Immature natural killer cell (primary cell): ENCODE data around the gene NOBOX. TPM values are rescaled to one million over a fixed set of nuclear protein-coding genes. Genes with fewer than 3 reads are reported as not detected.

Experiments used
- DNase-seq, 3 donors: peaks; one replicate each; pipeline ENCODE4 v3.0.0; 2022; ENCODE audit warnings: mixed read lengths in 1 of 3
- H3K27ac Mint-ChIP-seq, 6 donors: one replicate each; pipeline ENCODE4 v1.8.0; 2020; ENCODE audit warnings: mixed read lengths in 6 of 6, mild to moderate bottlenecking in 5 of 6, inconsistent platforms in 4 of 6, moderate library complexity in 3 of 6
- H3K27me3 Mint-ChIP-seq, 3 donors: one replicate each; pipeline ENCODE4 v1.8.0; 2020 to 2021; ENCODE audit warnings: low read depth in 3 of 3, mild to moderate bottlenecking in 3 of 3, mixed read lengths in 3 of 3, moderate library complexity in 3 of 3, inconsistent platforms in 1 of 3
- H3K36me3 Mint-ChIP-seq, 3 donors: one replicate each; pipeline ENCODE4 v1.8.0; 2020; ENCODE audit warnings: mixed read lengths in 3 of 3, inconsistent platforms in 2 of 3, mild to moderate bottlenecking in 2 of 3
- H3K4me1 Mint-ChIP-seq, 2 donors: one replicate each; pipeline ENCODE4 v1.8.0; 2020; ENCODE audit warnings: inconsistent platforms in 2 of 2, mild to moderate bottlenecking in 2 of 2, mixed read lengths in 2 of 2, moderate library complexity in 1 of 2
- H3K4me3 Mint-ChIP-seq, 5 donors: one replicate each; pipeline ENCODE4 v1.8.0; 2020; ENCODE audit warnings: mild to moderate bottlenecking in 5 of 5, mixed read lengths in 5 of 5, inconsistent platforms in 3 of 5, moderate library complexity in 3 of 5
- H3K9me3 Mint-ChIP-seq, 6 donors: one replicate each; pipeline ENCODE4 v1.8.0; 2020; ENCODE audit warnings: mild to moderate bottlenecking in 6 of 6, mixed read lengths in 6 of 6, inconsistent platforms in 4 of 6, moderate library complexity in 3 of 6
- polyA plus RNA-seq, 3 donors: library from polyadenylated mRNA; unstranded; fragments of 300-500 nt; fragmentation: Illumina TruSeq; gene quantifications; one replicate each; pipeline ENCODE4 v1.2.3, GENCODE V29; 2021

The NOBOX gene
- polyA plus RNA-seq, 3 donors from 2014 or later: not detected

DNA sequence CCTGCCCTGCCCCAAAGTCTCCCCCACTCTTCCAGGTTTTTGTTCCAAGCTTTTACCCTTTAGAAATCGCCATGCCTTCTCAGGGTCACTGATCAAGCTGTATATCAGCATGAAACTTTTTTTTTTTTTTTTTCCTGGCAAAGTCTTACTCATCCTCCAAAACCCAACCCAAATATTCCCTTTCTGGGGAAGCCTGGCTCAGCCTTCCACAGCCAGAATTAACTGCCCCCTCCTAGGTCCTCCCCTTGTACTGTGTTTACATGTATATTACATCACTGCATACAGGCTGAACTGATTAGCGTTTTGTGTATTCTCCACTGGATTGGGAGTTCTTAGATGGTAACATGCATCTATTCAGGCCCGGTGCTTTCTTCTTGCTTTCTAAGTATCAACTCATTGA, 4.6 kb upstream of the NOBOX start:
- Mint-ChIP-seq H3K27ac (no peak overlapping the region), H3K4me3 (no peak overlapping the region), H3K36me3 (no peaks in the 10 kb centered on the region), H3K27me3 (peaks cover 2 to 7% (median 4%) of the 10 kb centered on the region in 3 donors), H3K9me3 (peaks cover 0 to 2% (median 0%) of the 10 kb centered on the region in 6 donors), H3K4me1 (no peaks in the 10 kb centered on the region)
- no peak for DNase-seq

DNA sequence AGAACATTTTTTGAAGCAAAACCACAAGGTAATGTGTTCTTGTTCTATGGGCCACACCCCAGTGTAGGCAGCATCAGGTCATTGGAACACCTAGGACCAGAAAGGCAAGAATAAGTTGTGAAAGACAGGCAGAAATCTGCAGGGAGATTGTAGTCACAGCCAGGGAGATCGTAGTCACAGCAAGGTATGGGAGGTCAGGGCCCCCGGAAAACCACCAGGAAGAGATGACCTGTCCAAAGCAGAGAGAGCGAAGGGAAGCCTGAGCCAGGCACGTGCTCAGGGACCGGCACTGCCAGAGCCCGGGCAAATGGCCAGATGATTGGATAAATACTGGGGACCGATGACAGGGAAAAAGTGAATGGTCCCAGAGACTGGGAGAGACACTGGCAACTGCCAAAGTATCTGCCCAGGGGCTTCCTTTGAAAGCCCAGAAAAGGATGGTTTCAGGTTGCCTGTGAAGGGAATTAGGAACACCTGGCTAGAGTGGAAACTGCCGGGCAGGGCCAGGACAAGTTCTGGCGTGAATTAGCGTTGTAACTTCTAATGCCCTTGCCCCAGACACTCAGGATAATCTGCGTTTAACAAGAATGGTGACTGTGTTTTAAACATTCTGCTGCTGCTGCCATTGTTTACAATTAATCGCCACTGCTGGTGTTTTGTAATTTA, 3.9 kb upstream of the NOBOX start:
- Mint-ChIP-seq H3K4me1 (no peaks in the 10 kb centered on the region), H3K4me3 (no peak overlapping the region), H3K27ac (no peak overlapping the region), H3K27me3 (peaks cover 2 to 7% (median 5%) of the 10 kb centered on the region in 3 donors), H3K9me3 (peaks cover 0 to 2% (median 0%) of the 10 kb centered on the region in 6 donors), H3K36me3 (no peaks in the 10 kb centered on the region)
- no peak for DNase-seq

DNA sequence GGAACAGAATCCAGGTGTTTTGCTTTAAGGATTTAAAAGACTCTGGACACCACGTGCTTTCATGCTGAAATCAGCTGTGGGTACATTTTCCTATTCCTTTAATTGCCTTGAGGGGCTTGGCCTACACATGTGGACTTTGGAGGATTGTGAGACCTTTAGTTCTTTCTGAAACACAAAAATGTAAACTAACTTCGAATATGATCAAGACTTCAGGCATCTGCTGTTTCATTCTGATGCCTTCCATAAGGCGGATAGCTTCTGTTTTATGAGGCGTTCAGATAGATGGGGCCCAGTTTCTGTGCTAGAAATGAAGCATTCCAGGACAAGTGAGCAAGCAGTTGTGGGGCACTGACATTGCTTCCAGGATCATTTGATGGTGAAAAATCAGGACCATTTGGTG, 1.5 kb upstream of the NOBOX start:
- no peaks in the 10 kb centered on the region for H3K4me1 Mint-ChIP-seq
- no peaks in the 10 kb centered on the region for H3K36me3 Mint-ChIP-seq
- H3K9me3 Mint-ChIP-seq: peaks cover 0 to 2% (median 0%) of the 10 kb centered on the region in 6 donors
- peaks cover 2 to 5% (median 2%) of the 10 kb centered on the region in 3 donors for H3K27me3 Mint-ChIP-seq
- no peak overlapping the region for H3K4me3 Mint-ChIP-seq
- H3K27ac Mint-ChIP-seq: no peak overlapping the region
- no peak for DNase-seq

GRCh38 chr7:144403102-144403501, 391 bp downstream of the NOBOX start:
- DNase-seq: no peak
- no peaks in the 10 kb centered on the region for H3K36me3 Mint-ChIP-seq
- H3K4me1 Mint-ChIP-seq: no peaks in the 10 kb centered on the region
- H3K9me3 Mint-ChIP-seq: peaks cover 0 to 2% (median 0%) of the 10 kb centered on the region in 6 donors
- no peak overlapping the region for H3K4me3 Mint-ChIP-seq
- peaks cover 2% of the 10 kb centered on the region in 3 donors for H3K27me3 Mint-ChIP-seq
- no peak overlapping the region for H3K27ac Mint-ChIP-seq

- no peaks in the 10 kb centered on the region for H3K36me3 Mint-ChIP-seq
- H3K9me3 Mint-ChIP-seq: no peaks in the 10 kb centered on the region
- DNase-seq: no peak
- H3K4me3 Mint-ChIP-seq: no peak overlapping the region
- no peak overlapping the region for H3K27ac Mint-ChIP-seq
- no peaks in the 10 kb centered on the region for H3K4me1 Mint-ChIP-seq
- H3K27me3 Mint-ChIP-seq: peaks cover 0 to 2% (median 2%) of the 10 kb centered on the region in 3 donors
These were observed 2.0 kb downstream of the NOBOX start for GRCh38 chr7:144401490-144401889.

- Mint-ChIP-seq H3K27ac (no peak overlapping the region), H3K36me3 (no peaks in the 10 kb centered on the region), H3K4me1 (no peaks in the 10 kb centered on the region), H3K27me3 (peaks cover 0 to 2% (median 0%) of the 10 kb centered on the region in 3 donors), H3K9me3 (no peaks in the 10 kb centered on the region), H3K4me3 (no peak overlapping the region)
- no peak for DNase-seq
These were observed 3.5 kb downstream of the NOBOX start for GRCh38 chr7:144399946-144400345.

GRCh38 chr7:144398911-144399310, 4.6 kb downstream of the NOBOX start:
- DNase-seq: no peak
- no peaks in the 10 kb centered on the region for H3K9me3 Mint-ChIP-seq
- H3K36me3 Mint-ChIP-seq: no peaks in the 10 kb centered on the region
- peaks cover 0 to 2% (median 0%) of the 10 kb centered on the region in 3 donors for H3K27me3 Mint-ChIP-seq
- no peak overlapping the region for H3K4me3 Mint-ChIP-seq
- no peak overlapping the region for H3K27ac Mint-ChIP-seq
- no peaks in the 10 kb centered on the region for H3K4me1 Mint-ChIP-seq

- no peak overlapping the region for H3K4me3 Mint-ChIP-seq
- H3K9me3 Mint-ChIP-seq: no peaks in the 10 kb centered on the region
- no peak for DNase-seq
- no peak overlapping the region for H3K27ac Mint-ChIP-seq
- no peaks in the 10 kb centered on the region for H3K36me3 Mint-ChIP-seq
- no peaks in the 10 kb centered on the region for H3K4me1 Mint-ChIP-seq
- H3K27me3 Mint-ChIP-seq: peaks cover 0 to 2% (median 0%) of the 10 kb centered on the region in 3 donors
These were observed 5.2 kb downstream of the NOBOX start for GRCh38 chr7:144398291-144398690.

- H3K27me3 Mint-ChIP-seq: no peaks in the 10 kb centered on the region
These were observed 6.4 kb downstream of the NOBOX start for GRCh38 chr7:144397086-144397485.

GRCh38 chr7:144391823-144392255, 11.7 kb downstream of the NOBOX start:
- H3K36me3 Mint-ChIP-seq: no peaks in the 10 kb centered on the region
- H3K4me3 Mint-ChIP-seq: peak overlapping the region in 1 of 5 donors; percentile 4
- no peak overlapping the region for H3K27ac Mint-ChIP-seq
- H3K4me1 Mint-ChIP-seq: peaks cover 2 to 6% of the 10 kb centered on the region in 2 donors
- H3K27me3 Mint-ChIP-seq: peaks cover 0 to 3% (median 2%) of the 10 kb centered on the region in 3 donors
- DNase-seq: peak; percentile 22 to 45 (median 37)
- H3K9me3 Mint-ChIP-seq: no peaks in the 10 kb centered on the region

More at GRCh38 chr7:144397086-144397485, 6.4 kb downstream of the NOBOX start:
- Mint-ChIP-seq H3K36me3 (no peaks in the 10 kb centered on the region), H3K27ac (no peak overlapping the region), H3K4me1 (peaks cover 0 to under 1% of the 10 kb centered on the region in 2 donors), H3K4me3 (no peak overlapping the region), H3K9me3 (no peaks in the 10 kb centered on the region)
- no peak for DNase-seq

DNA sequence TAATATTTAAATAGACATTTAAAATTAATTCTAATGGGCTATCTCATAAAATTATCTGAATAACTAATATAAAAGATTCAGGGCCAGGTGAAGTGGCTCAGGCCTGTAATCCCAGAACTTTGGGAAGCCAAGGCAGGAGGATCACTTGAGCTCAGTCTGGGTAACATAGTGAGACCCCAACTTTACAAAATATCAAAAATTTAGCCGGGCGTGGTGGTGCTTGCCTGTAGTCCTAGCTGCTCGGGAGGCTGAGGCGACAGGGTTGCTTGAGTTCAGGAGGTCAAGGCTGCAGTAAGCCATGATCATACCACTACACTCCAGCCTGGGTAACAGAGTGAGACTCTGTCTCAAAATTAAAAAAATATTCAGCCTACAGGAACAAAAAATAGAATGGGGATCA, 12.5 kb downstream of the NOBOX start:
- Mint-ChIP-seq H3K9me3 (no peaks in the 10 kb centered on the region), H3K4me1 (peaks cover 2 to 6% of the 10 kb centered on the region in 2 donors), H3K36me3 (no peaks in the 10 kb centered on the region), H3K27ac (no peak overlapping the region), H3K4me3 (no peak overlapping the region), H3K27me3 (peaks cover 0 to 3% (median 2%) of the 10 kb centered on the region in 3 donors)
- DNase-seq: no peak

- Mint-ChIP-seq H3K27ac (no peak overlapping the region), H3K27me3 (peaks cover 0 to 5% (median 2%) of the 10 kb centered on the region in 3 donors), H3K4me3 (no peak overlapping the region), H3K36me3 (no peaks in the 10 kb centered on the region), H3K4me1 (peaks cover 2 to 6% of the 10 kb centered on the region in 2 donors), H3K9me3 (no peaks in the 10 kb centered on the region)
- no peak for DNase-seq
These were observed 13.0 kb downstream of the NOBOX start for GRCh38 chr7:144390481-144390880.

GRCh38 chr7:144388950-144389349, 14.5 kb downstream of the NOBOX start:
- H3K4me3 Mint-ChIP-seq: no peak overlapping the region
- H3K27me3 Mint-ChIP-seq: peaks cover 0 to 9% (median 2%) of the 10 kb centered on the region in 3 donors
- no peak overlapping the region for H3K27ac Mint-ChIP-seq
- peaks cover 2 to 6% of the 10 kb centered on the region in 2 donors for H3K4me1 Mint-ChIP-seq
- H3K36me3 Mint-ChIP-seq: no peaks in the 10 kb centered on the region
- DNase-seq: no peak
- H3K9me3 Mint-ChIP-seq: no peaks in the 10 kb centered on the region

- Mint-ChIP-seq H3K27ac (no peak overlapping the region), H3K36me3 (no peaks in the 10 kb centered on the region), H3K27me3 (peaks cover 0 to 9% (median 2%) of the 10 kb centered on the region in 3 donors), H3K4me3 (no peak overlapping the region), H3K9me3 (no peaks in the 10 kb centered on the region), H3K4me1 (peaks cover under 1 to 3% of the 10 kb centered on the region in 2 donors)
- DNase-seq: no peak
These were observed 16.8 kb downstream of the NOBOX start for GRCh38 chr7:144386741-144387140.
